H9 (cell line): ENCODE results near the gene RHOB. TPM values are rescaled to one million over a fixed set of nuclear protein-coding genes. Genes with fewer than 3 reads are reported as not detected.

ENCODE experiments used
- DNase-seq: peaks from one replicate; pipeline ENCODE4 v3.0.0-alpha.2; 2017
- H2AFZ ChIP-seq: one replicate; pipeline ENCODE4 v1.6.1; 2013; ENCODE audit warnings: mild to moderate bottlenecking, low read length, control low read depth, moderate library complexity
- H2AK5ac ChIP-seq: 2 replicates; pipeline ENCODE4 v1.6.1; 2013; ENCODE audit warnings: low read length, control low read depth, mixed read lengths; ENCODE audit not compliant: insufficient read length
- H2BK120ac ChIP-seq: one replicate; pipeline ENCODE4 v1.6.1; 2013; ENCODE audit warnings: low read depth, mild to moderate bottlenecking, low read length, control low read depth, inconsistent platforms; ENCODE audit not compliant: poor library complexity, severe bottlenecking
- H2BK12ac ChIP-seq: 2 replicates; pipeline ENCODE4 v1.6.1; 2013; ENCODE audit warnings: low read length, control low read depth, mixed read lengths, low read depth; ENCODE audit not compliant: insufficient read length
- H2BK15ac ChIP-seq: 2 replicates; pipeline ENCODE4 v1.6.1; 2013; ENCODE audit warnings: low read depth, low read length, control low read depth
- H2BK20ac ChIP-seq: one replicate; pipeline ENCODE4 v1.6.1; 2013; ENCODE audit warnings: low read depth, mild to moderate bottlenecking, low read length, control low read depth, inconsistent platforms; ENCODE audit not compliant: poor library complexity, severe bottlenecking
- H2BK5ac ChIP-seq: 2 replicates; pipeline ENCODE4 v1.6.1; 2013; ENCODE audit warnings: low read length, control low read depth, mixed read lengths; ENCODE audit not compliant: insufficient read length
- H3K14ac ChIP-seq: 2 replicates; pipeline ENCODE4 v1.6.1; 2013; ENCODE audit warnings: low read length, control low read depth; ENCODE audit not compliant: insufficient read depth
- H3K18ac ChIP-seq: 2 replicates; pipeline ENCODE4 v1.6.1; 2013; ENCODE audit warnings: low read depth, mild to moderate bottlenecking, mixed read lengths, low read length, control low read depth; ENCODE audit not compliant: insufficient read length
- H3K23ac ChIP-seq: 2 replicates; pipeline ENCODE4 v1.6.1; 2013; ENCODE audit warnings: low read length, control low read depth, mixed read lengths, low read depth; ENCODE audit not compliant: insufficient read length
- H3K23me2 ChIP-seq: 2 replicates; pipeline ENCODE4 v1.6.1; 2013; ENCODE audit warnings: low read depth, mild to moderate bottlenecking, mixed read lengths, low read length, control low read depth; ENCODE audit not compliant: insufficient read length, poor library complexity, severe bottlenecking
- H3K27ac ChIP-seq: 2 replicates; pipeline ENCODE4 v1.5.1; 2013; ENCODE audit warnings: low read length, control low read depth, mixed read lengths, low read depth; ENCODE audit not compliant: insufficient read length
- H3K27me3 ChIP-seq: 2 replicates; pipeline ENCODE4 v1.6.1; 2013; ENCODE audit warnings: low read length, control low read depth, inconsistent platforms; ENCODE audit not compliant: insufficient read depth
- H3K4ac ChIP-seq: 2 replicates; pipeline ENCODE4 v1.6.1; 2013; ENCODE audit warnings: low read depth, mild to moderate bottlenecking, control low read depth, inconsistent platforms, low read length, moderate library complexity
- H3K4me1 ChIP-seq: 2 replicates; pipeline ENCODE4 v1.6.1; 2013; ENCODE audit warnings: low read length, control low read depth, inconsistent platforms; ENCODE audit not compliant: insufficient read depth
- H3K4me2 ChIP-seq: 2 replicates; pipeline ENCODE4 v1.6.1; 2013; ENCODE audit warnings: low read length, control low read depth, mixed read lengths; ENCODE audit not compliant: insufficient read length, insufficient read depth
- H3K56ac ChIP-seq: 2 replicates; pipeline ENCODE4 v1.6.1; 2013; ENCODE audit warnings: low read depth, mild to moderate bottlenecking, mixed read lengths, low read length, control low read depth; ENCODE audit not compliant: insufficient read length
- H3K79me1 ChIP-seq: 2 replicates; pipeline ENCODE4 v1.6.1; 2013; ENCODE audit warnings: low read depth, mild to moderate bottlenecking, moderate library complexity, low read length, control low read depth, inconsistent platforms; ENCODE audit not compliant: insufficient read depth, poor library complexity, severe bottlenecking
- H3K79me2 ChIP-seq: 2 replicates; pipeline ENCODE4 v1.6.1; 2013; ENCODE audit warnings: low read length, control low read depth, inconsistent platforms; ENCODE audit not compliant: insufficient read depth
- H3K9ac ChIP-seq: 2 replicates; pipeline ENCODE4 v1.6.1; 2013; ENCODE audit warnings: low read length, control low read depth, mixed read lengths; ENCODE audit not compliant: insufficient read length; ENCODE audit errors: extremely low read depth
- H3K9me3 ChIP-seq: one replicate; pipeline ENCODE4 v1.6.1; 2013; ENCODE audit warnings: low read depth, low read length, inconsistent platforms; ENCODE audit not compliant: control insufficient read depth
- H3T11ph ChIP-seq: one replicate; pipeline ENCODE4 v1.6.1; 2013; ENCODE audit warnings: mild to moderate bottlenecking, low read length, control low read depth, inconsistent platforms
- H4K20me1 ChIP-seq: one replicate; pipeline ENCODE4 v1.6.1; 2013; ENCODE audit not compliant: control insufficient read depth, insufficient read length, insufficient read depth
- H4K5ac ChIP-seq: 2 replicates; pipeline ENCODE4 v1.6.1; 2013; ENCODE audit warnings: low read depth, mild to moderate bottlenecking, mixed read lengths, low read length, control low read depth; ENCODE audit not compliant: insufficient read length
- H4K8ac ChIP-seq: replicated peaks from 2 replicates; pipeline ENCODE4 v1.6.1; 2013; ENCODE audit warnings: low read length, control low read depth, mixed read lengths, low read depth; ENCODE audit not compliant: insufficient read length
- H4K91ac ChIP-seq: 2 replicates; pipeline ENCODE4 v1.6.1; 2013; ENCODE audit warnings: low read depth, mild to moderate bottlenecking, moderate library complexity, mixed read lengths, low read length, control low read depth; ENCODE audit not compliant: insufficient read length
- H3K27ac Mint-ChIP-seq, 3 experiments: 2 replicates in 2 of 3; 3 replicates in 1 of 3; pipeline ENCODE4 v1.8.0; 2020 to 2021; ENCODE audit warnings: mixed read lengths in 3 of 3, mild to moderate bottlenecking in 1 of 3, moderate library complexity in 1 of 3
- H3K27me3 Mint-ChIP-seq: 2 replicates; pipeline ENCODE4 v1.8.0; 2021; ENCODE audit warnings: low read depth, mild to moderate bottlenecking, moderate library complexity, mixed read lengths
- H3K36me3 Mint-ChIP-seq, 3 experiments: 2 replicates in 2 of 3; 3 replicates in 1 of 3; pipeline ENCODE4 v1.8.0; 2020 to 2021; ENCODE audit warnings: low read depth in 3 of 3, mixed read lengths in 3 of 3; ENCODE audit not compliant: insufficient read depth in 1 of 3
- H3K4me1 Mint-ChIP-seq, 2 experiments: 2 replicates each; pipeline ENCODE4 v1.8.0; 2020; ENCODE audit warnings: mixed read lengths in 2 of 2
- H3K4me3 Mint-ChIP-seq, 2 experiments: 2 replicates in 1 of 2; 3 replicates in 1 of 2; pipeline ENCODE4 v1.8.0; 2020 to 2021; ENCODE audit warnings: mild to moderate bottlenecking in 2 of 2, mixed read lengths in 2 of 2, moderate library complexity in 1 of 2
- H3K9me3 Mint-ChIP-seq, 2 experiments: 2 replicates in 1 of 2; 3 replicates in 1 of 2; pipeline ENCODE4 v1.8.0; 2020; ENCODE audit warnings: mild to moderate bottlenecking in 2 of 2, mixed read lengths in 2 of 2, moderate library complexity in 1 of 2
- WGBS: extraction: QIAGEN DNeasy Blood & Tissue Kit; methylation state at CpG from one replicate; pipeline ENCODE4 v1.1.7; 2013; ENCODE audit warnings: missing lambda C conversion rate, low lambda C conversion rate, mixed read lengths; ENCODE audit not compliant: insufficient read length; ENCODE audit errors: extremely low coverage; 5-methylcytosine and 5-hydroxymethylcytosine counted together
- total RNA-seq: library from RNA; stranded (reverse); gene quantifications from 2 replicates; pipeline ENCODE4 v1.2.1, GENCODE V29; 2021
- TF ChIP-seq, protein P1 (sequence below): fragments of 200-600 bp; sonication (generic); conservative IDR thresholded peaks from 3 replicates; pipeline ENCODE4 v1.8.0; 2021; ENCODE audit warnings: antibody characterized with exemption, mild to moderate bottlenecking

Gene RHOB
- total RNA-seq, 1 experiment from 2014 or later = 10.3 TPM

DNA sequence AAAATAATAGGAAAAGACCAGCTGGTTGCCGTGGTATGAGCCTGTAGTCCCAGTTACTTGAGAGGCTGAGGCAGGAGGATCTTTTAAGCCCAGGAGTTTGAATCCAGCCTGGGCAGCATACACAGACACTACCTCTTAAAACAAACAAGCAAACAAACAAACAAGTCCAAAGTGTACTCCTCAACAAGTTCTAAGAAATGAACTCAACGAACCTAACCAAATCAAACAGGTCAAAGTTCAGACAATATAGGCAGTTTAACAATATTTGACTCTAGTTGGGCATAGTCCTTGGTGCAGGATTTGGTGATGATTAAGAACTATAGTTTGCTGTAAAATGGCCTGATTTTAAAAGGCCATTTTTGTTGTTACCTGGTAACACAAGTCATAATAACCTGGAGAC, 41.9 kb upstream of the RHOB start:
- H3K18ac ChIP-seq = no peak overlapping the region
- no peaks in the 10 kb centered on the region for H3K79me2 ChIP-seq
- no peak overlapping the region for H3K4me3 Mint-ChIP-seq
- H3K4me1 Mint-ChIP-seq = no peaks in the 10 kb centered on the region
- DNase-seq = no peak
- H2BK15ac ChIP-seq = no peak overlapping the region
- no peak overlapping the region for H3K23ac ChIP-seq
- no peaks in the 10 kb centered on the region for H3K79me1 ChIP-seq
- no peak overlapping the region for H2AK5ac ChIP-seq
- no peak overlapping the region for H2AFZ ChIP-seq
- no CpG with 5 or more reads among the region's 2 CpGs for WGBS
- H3K36me3 Mint-ChIP-seq = peaks cover 1 to 14% (median 8%) of the 10 kb centered on the region in 3 experiments; a peak in 5 of 7 replicates
- H4K5ac ChIP-seq = no peak overlapping the region
- no peaks in the 10 kb centered on the region for H3K23me2 ChIP-seq
- no peak overlapping the region for H3K27ac Mint-ChIP-seq
- H2BK5ac ChIP-seq = no peak overlapping the region
- no peaks in the 10 kb centered on the region for H4K20me1 ChIP-seq
- no peak overlapping the region for H3T11ph ChIP-seq
- no peak overlapping the region for H3K56ac ChIP-seq
- H3K14ac ChIP-seq = no peak overlapping the region
- no peak overlapping the region for H2BK120ac ChIP-seq
- H4K91ac ChIP-seq = no peak overlapping the region
- H3K27ac ChIP-seq = no peak overlapping the region
- H3K9me3 ChIP-seq = no peaks in the 10 kb centered on the region
- H3K4me2 ChIP-seq = no peak overlapping the region
- H3K9me3 Mint-ChIP-seq = peaks cover 14 to 15% of the 10 kb centered on the region in 2 experiments
- no peak overlapping the region for H3K4ac ChIP-seq
- H2BK12ac ChIP-seq = no peak overlapping the region
- H3K4me1 ChIP-seq = no peaks in the 10 kb centered on the region
- H3K27me3 ChIP-seq = no peaks in the 10 kb centered on the region
- H3K9ac ChIP-seq = no peak overlapping the region
- no peak overlapping the region for H4K8ac ChIP-seq
- TF ChIP-seq, protein P1, sequence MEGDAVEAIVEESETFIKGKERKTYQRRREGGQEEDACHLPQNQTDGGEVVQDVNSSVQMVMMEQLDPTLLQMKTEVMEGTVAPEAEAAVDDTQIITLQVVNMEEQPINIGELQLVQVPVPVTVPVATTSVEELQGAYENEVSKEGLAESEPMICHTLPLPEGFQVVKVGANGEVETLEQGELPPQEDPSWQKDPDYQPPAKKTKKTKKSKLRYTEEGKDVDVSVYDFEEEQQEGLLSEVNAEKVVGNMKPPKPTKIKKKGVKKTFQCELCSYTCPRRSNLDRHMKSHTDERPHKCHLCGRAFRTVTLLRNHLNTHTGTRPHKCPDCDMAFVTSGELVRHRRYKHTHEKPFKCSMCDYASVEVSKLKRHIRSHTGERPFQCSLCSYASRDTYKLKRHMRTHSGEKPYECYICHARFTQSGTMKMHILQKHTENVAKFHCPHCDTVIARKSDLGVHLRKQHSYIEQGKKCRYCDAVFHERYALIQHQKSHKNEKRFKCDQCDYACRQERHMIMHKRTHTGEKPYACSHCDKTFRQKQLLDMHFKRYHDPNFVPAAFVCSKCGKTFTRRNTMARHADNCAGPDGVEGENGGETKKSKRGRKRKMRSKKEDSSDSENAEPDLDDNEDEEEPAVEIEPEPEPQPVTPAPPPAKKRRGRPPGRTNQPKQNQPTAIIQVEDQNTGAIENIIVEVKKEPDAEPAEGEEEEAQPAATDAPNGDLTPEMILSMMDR = no peak
- H2BK20ac ChIP-seq = no peak overlapping the region
- H3K27me3 Mint-ChIP-seq = peaks cover 8% of the 10 kb centered on the region
